HepG2 (cell line): Measurements from ENCODE around the gene CPED1. TPM values are rescaled to one million over a fixed set of nuclear protein-coding genes. Genes with fewer than 3 reads are reported as not detected.

Experiments used
- ATAC-seq: fragments of 200-7000 bp; cut with Tn5 transposase; 3 replicates; pipeline ENCODE4 v1.9.1; 2020; ENCODE audit warnings: mild to moderate bottlenecking, moderate library complexity
- BruUV-seq: library from RNA; stranded (reverse); fragments of 400-500 nt; replicated peaks from 2 replicates; lab custom pipeline; 2021; lab: Mats Ljungman, UMichigan
- CTCF ChIA-PET: fragments of 300-600 bp; formaldehyde crosslinking; extraction: SDS; loops from one replicate; lab custom pipeline; 2021; ENCODE audit warnings: low total read pairs, inconsistent platforms, low intra/inter-chr PET ratio; lab: Yijun Ruan, JAX
- POLR2A ChIA-PET: fragments of 350-600 bp; sonication (Branson Sonifier 250); formaldehyde crosslinking; loops from one replicate; lab custom pipeline; 2020; ENCODE audit warnings: antibody characterized with exemption, inconsistent platforms; lab: Yijun Ruan, JAX
- DNase-seq: peaks from one replicate; pipeline ENCODE4 v3.0.0-alpha.2; 2015; ENCODE audit warnings: low spot score
- FAIRE-seq: peaks from 3 replicates; lab custom pipeline; 2011; peaks lifted over from hg19 to GRCh38; lab: Jason Lieb, UNC
- H2AFZ ChIP-seq: one replicate; pipeline ENCODE4 v1.6.1; 2011; ENCODE audit warnings: low read length, inconsistent platforms
- H3K27ac ChIP-seq: fragments of 300-600 bp; 3 replicates; pipeline ENCODE4 v1.8.0; 2011; ENCODE audit warnings: mixed run types, mild to moderate bottlenecking, mixed read lengths, low read length, inconsistent platforms; ENCODE audit not compliant: insufficient read depth; ENCODE audit errors: extremely low read length
- H3K27me3 ChIP-seq, 2 experiments: fragments of 200-600 bp in 1 of 2; 2 replicates in 1 of 2; 3 replicates in 1 of 2; pipeline versions ENCODE4 v1.6.0 to v1.8.0; 2011; ENCODE audit warnings: low read length in 2 of 2, mild to moderate bottlenecking in 2 of 2, moderate library complexity in 2 of 2, inconsistent platforms in 1 of 2; ENCODE audit not compliant: insufficient read depth in 2 of 2, control insufficient read depth in 1 of 2
- H3K36me3 ChIP-seq, 2 experiments: fragments of 200-600 bp in 1 of 2; replicated peaks in 1 of 2; 2 replicates in 1 of 2; 3 replicates in 1 of 2; pipeline versions ENCODE4 v1.5.1 to v1.8.0; 2011; ENCODE audit warnings: low read length in 2 of 2, inconsistent platforms in 1 of 2; ENCODE audit not compliant: insufficient read depth in 2 of 2, control insufficient read depth in 1 of 2
- H3K4me1 ChIP-seq: 2 replicates; pipeline ENCODE4 v1.5.1; 2012; ENCODE audit warnings: low read length, inconsistent platforms; ENCODE audit not compliant: insufficient read depth
- H3K4me2 ChIP-seq: 2 replicates; pipeline ENCODE4 v1.6.0; 2011; ENCODE audit warnings: low read depth, low read length, inconsistent platforms
- H3K4me3 ChIP-seq, 3 experiments: fragments of 200-600 bp in 1 of 3; sonication (generic), shearing (Covaris generic) in 1 of 3; replicated peaks in 1 of 3; 2 replicates each; pipeline ENCODE4 v1.5.1; 2011 to 2016; ENCODE audit warnings: low read length in 3 of 3, inconsistent platforms in 2 of 3, low read depth in 2 of 3, mild to moderate bottlenecking in 2 of 3, control low read depth in 1 of 3, mixed read lengths in 1 of 3; ENCODE audit not compliant: insufficient read depth in 1 of 3
- H3K79me2 ChIP-seq: one replicate; pipeline ENCODE4 v1.6.1; 2011; ENCODE audit warnings: low read length, inconsistent platforms; ENCODE audit not compliant: insufficient read depth
- H3K9ac ChIP-seq: 2 replicates; pipeline ENCODE4 v1.6.0; 2011; ENCODE audit warnings: mild to moderate bottlenecking, low read depth, low read length, inconsistent platforms; ENCODE audit not compliant: insufficient read depth
- H3K9me3 ChIP-seq: 2 replicates; pipeline ENCODE4 v1.5.1; 2012; ENCODE audit warnings: mild to moderate bottlenecking, low read length
- H4K20me1 ChIP-seq: 2 replicates; pipeline ENCODE4 v1.6.0; 2011; ENCODE audit warnings: inconsistent platforms, mild to moderate bottlenecking, low read length, moderate library complexity; ENCODE audit not compliant: insufficient read depth
- EP300 ChIP-seq, 3 experiments: sonication (generic) in 1 of 3; formaldehyde crosslinking in 1 of 3; IDR thresholded peaks; 2 replicates each; pipeline versions ENCODE4 v1.5.1 to v1.6.1; 2011 to 2020; ENCODE audit warnings: low read depth in 2 of 3, low read length in 2 of 3, borderline replicate concordance in 1 of 3, improper control_type of control experiment in 1 of 3, mild to moderate bottlenecking in 1 of 3, missing genetic modification reagents in 1 of 3, moderate library complexity in 1 of 3
- IKZF1 ChIP-seq: fragments of 450-650 bp; IDR thresholded peaks from 2 replicates; pipeline ENCODE4 v1.7.1; 2016
- NCOR1 ChIP-seq: fragments of 200-600 bp; sonication (generic); IDR thresholded peaks from 2 replicates; pipeline ENCODE4 v1.7.0; 2017; ENCODE audit warnings: antibody characterized with exemption, low read length, borderline replicate concordance
- NR2F6 ChIP-seq, 2 experiments: IDR thresholded peaks; 2 replicates each; pipeline ENCODE4 v1.6.1; 2016; ENCODE audit warnings: antibody characterized with exemption in 1 of 2, mild to moderate bottlenecking in 1 of 2
- RARG ChIP-seq: sonication (generic); formaldehyde crosslinking; IDR thresholded peaks from 2 replicates; pipeline ENCODE4 v1.4.0; 2020; ENCODE audit warnings: low read depth, mild to moderate bottlenecking, missing genetic modification reagents
- RCOR2 ChIP-seq: IDR thresholded peaks from 2 replicates; pipeline ENCODE4 v1.6.1; 2016; ENCODE audit warnings: missing biosample characterization, missing genetic modification reagents
- RXRB ChIP-seq: IDR thresholded peaks from 2 replicates; pipeline ENCODE4 v1.6.1; 2016; ENCODE audit warnings: borderline replicate concordance, missing genetic modification reagents, missing compliant biosample characterization
- ZNF275 ChIP-seq: sonication (generic); formaldehyde crosslinking; IDR thresholded peaks from 2 replicates; pipeline ENCODE4 v1.8.0; 2022; ENCODE audit warnings: missing genetic modification reagents, mild to moderate bottlenecking, inconsistent platforms, borderline replicate concordance
- ZNF614 ChIP-seq: IDR thresholded peaks from 2 replicates; pipeline ENCODE4 v1.6.1; 2018; ENCODE audit warnings: missing biosample characterization, missing genetic modification reagents, inconsistent platforms, borderline replicate concordance
- ZSCAN22 ChIP-seq: sonication (generic); formaldehyde crosslinking; IDR thresholded peaks from 2 replicates; pipeline ENCODE4 v1.4.0; 2020; ENCODE audit warnings: mild to moderate bottlenecking, missing genetic modification reagents
- WGBS: methylation state at CpG from one replicate; pipeline ENCODE4 v1.1.6; 2017; ENCODE audit warnings: low lambda C conversion rate; 5-methylcytosine and 5-hydroxymethylcytosine counted together
- in situ Hi-C: cut with HindIII; loops from 2 replicates; pipeline ENCODE4 v1.10.0; 2017; ENCODE audit warnings: low pct_unique_long_range_greater_than_20kb; ENCODE audit not compliant: extremely low pct_ligation_motif_present
- intact Hi-C: fragments of 100-400 bp; cut with micrococcal nuclease; formaldehyde crosslinking; loops from one replicate; pipeline ENCODE4 v1.10.0; 2022; ENCODE audit not compliant: unreplicated experiment
- polyA plus RNA-seq, 8 experiments: library from polyadenylated mRNA; depleted of rRNA in 3 of 8; stranded (reverse) in 7 of 8; unstranded in 1 of 8; fragments of >200 nt; fragmentation: Illumina TruSeq in 4 of 8; extraction: Trizol in 4 of 8; gene quantifications; 2 replicates each; pipeline versions ENCODE4 v1.2.1 to v1.2.3, GENCODE V29; 2011 to 2016; ENCODE audit warnings: low read depth in 4 of 8, missing spikeins in 1 of 8, mixed read lengths in 1 of 8; ENCODE audit not compliant: insufficient read depth in 1 of 8
- total RNA-seq, 5 experiments: library from RNA; depleted of rRNA; stranded (reverse); fragments of >200 nt; fragmentation: Illumina TruSeq; extraction: Trizol; gene quantifications; 2 replicates each; pipeline ENCODE4 v1.2.3, GENCODE V29; 2016; ENCODE audit warnings: low read depth in 1 of 5
- TF ChIP-seq, protein P1 (sequence below): sonication (generic); formaldehyde crosslinking; IDR thresholded peaks from 2 replicates; pipeline ENCODE4 v1.9.0; 2021; ENCODE audit warnings: missing genetic modification reagents, mild to moderate bottlenecking, borderline replicate concordance

The CPED1 gene
- total and polyA plus RNA-seq, 2 of the 13 experiments (the other 11 are each of a cell fraction or from before 2014, with no cell fraction given), result 11.5 to 27.0 TPM

- H4K20me1 ChIP-seq, result no peaks in the 10 kb centered on the region
- no peaks in the 10 kb centered on the region for H3K9me3 ChIP-seq
- no peaks in the 10 kb centered on the region for H3K36me3 ChIP-seq
- H3K27ac ChIP-seq, result no peak overlapping the region
- H2AFZ ChIP-seq, result no peak overlapping the region
- 57% methylated on average over 1 of the region's 1 CpG for WGBS
- no TSS peak for BruUV-seq
- ChIA-PET CTCF (no interaction called here), POLR2A (no interaction called here)
- H3K27me3 ChIP-seq, result no peaks in the 10 kb centered on the region
- DNase-seq (no peak), ATAC-seq (no peak), FAIRE-seq (no peak)
- H3K9ac ChIP-seq, result no peak overlapping the region
- H3K4me2 ChIP-seq, result no peak overlapping the region
- no peaks in the 10 kb centered on the region for H3K79me2 ChIP-seq
- H3K4me3 ChIP-seq, result no peak overlapping the region
- intact Hi-C loops, result no loop called here
- H3K4me1 ChIP-seq, result no peaks in the 10 kb centered on the region
- in situ Hi-C loops, result loop anchor here (25.0 kb wide), 1 partner anchor 847 kb away; no protein-coding TSS in a partner anchor
- TF ChIP-seq ZSCAN22 (CRISPR knock-in tag), result no peak
- no peak for TF ChIP-seq ZNF614 (CRISPR knock-in tag)
- no peak for TF ChIP-seq EP300 (IDR thresholded peaks at IDR 0.05; ENCODE audit: low read depth in 2 of 2, low read length in 2 of 2)
- TF ChIP-seq EP300 (CRISPR knock-in tag; IDR thresholded peaks at IDR 0.05; ENCODE audit: borderline replicate concordance), result no peak
- no peak for TF ChIP-seq IKZF1
- TF ChIP-seq, protein P1, sequence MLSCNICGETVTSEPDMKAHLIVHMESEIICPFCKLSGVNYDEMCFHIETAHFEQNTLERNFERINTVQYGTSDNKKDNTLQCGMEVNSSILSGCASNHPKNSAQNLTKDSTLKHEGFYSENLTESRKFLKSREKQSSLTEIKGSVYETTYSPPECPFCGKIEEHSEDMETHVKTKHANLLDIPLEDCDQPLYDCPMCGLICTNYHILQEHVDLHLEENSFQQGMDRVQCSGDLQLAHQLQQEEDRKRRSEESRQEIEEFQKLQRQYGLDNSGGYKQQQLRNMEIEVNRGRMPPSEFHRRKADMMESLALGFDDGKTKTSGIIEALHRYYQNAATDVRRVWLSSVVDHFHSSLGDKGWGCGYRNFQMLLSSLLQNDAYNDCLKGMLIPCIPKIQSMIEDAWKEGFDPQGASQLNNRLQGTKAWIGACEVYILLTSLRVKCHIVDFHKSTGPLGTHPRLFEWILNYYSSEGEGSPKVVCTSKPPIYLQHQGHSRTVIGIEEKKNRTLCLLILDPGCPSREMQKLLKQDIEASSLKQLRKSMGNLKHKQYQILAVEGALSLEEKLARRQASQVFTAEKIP (CRISPR knock-in tag), result no peak
- no peak for TF ChIP-seq RARG (CRISPR knock-in tag)
- TF ChIP-seq ZNF275 (CRISPR knock-in tag), result no peak
- TF ChIP-seq RCOR2 (CRISPR knock-in tag), result no peak
- TF ChIP-seq RXRB (CRISPR knock-in tag), result no peak
- no peak for TF ChIP-seq NR2F6 (IDR thresholded peaks at IDR 0.05)
- no peak for TF ChIP-seq NR2F6 (CRISPR knock-in tag; IDR thresholded peaks at IDR 0.05)
- TF ChIP-seq NCOR1, result no peak
These were observed 152.3 kb downstream of the CPED1 start for GRCh38 chr7:121140790-121141189.
